ENCODE data around the gene FGD6. TPM values are rescaled to one million over a fixed set of nuclear protein-coding genes. Genes with fewer than 3 reads are reported as not detected.

The FGD6 gene
- total and polyA plus RNA-seq, 2 of the 4 experiments (the other 2 are of a cell fraction) = 2.6 to 9.5 TPM

DNA sequence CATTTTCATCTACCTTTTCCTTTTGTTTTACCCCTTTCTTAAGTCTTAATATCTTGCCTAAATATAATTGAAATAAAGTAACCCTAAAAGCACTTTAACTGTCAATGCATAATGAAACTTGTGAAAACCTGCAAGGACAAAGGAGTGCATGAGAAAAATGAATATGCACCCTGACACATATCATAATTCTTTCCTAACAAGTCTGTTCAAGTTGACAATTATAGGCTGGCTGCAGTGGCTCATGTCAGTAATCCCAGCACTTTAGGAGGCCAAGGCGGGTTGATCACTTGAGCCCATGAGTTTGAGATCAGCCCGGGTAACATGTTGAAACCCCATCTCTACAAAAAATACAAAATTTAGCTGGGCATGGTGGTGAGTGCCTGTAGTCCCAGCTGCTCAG, 65.4 kb downstream of the FGD6 start:
- Histone ChIP-seq H3K9ac (ENCODE audit: low read depth, low read length) (no peak overlapping the region), H2BK15ac (ENCODE audit: low read depth, low read length) (no peak overlapping the region), H3K9me3 (ENCODE audit: control insufficient read depth, insufficient read depth, low read length) (no peaks in the 10 kb centered on the region), H2AK5ac (ENCODE audit: low read depth, low read length) (no peak overlapping the region), H3K4ac (ENCODE audit: low read depth, low read length) (no peak overlapping the region), H3K27ac (ENCODE audit: insufficient read depth, low read length) (no peak overlapping the region), H2BK120ac (ENCODE audit: low read depth, low read length) (no peak overlapping the region), H3K4me2 (ENCODE audit: low read depth, low read length) (no peak overlapping the region), H4K8ac (ENCODE audit: low read depth in 2 of 2, low read length in 2 of 2) (no peak overlapping the region), H3K27me3 (ENCODE audit: control insufficient read depth, insufficient read depth, low read length) (no peaks in the 10 kb centered on the region), H4K5ac (ENCODE audit: low read depth, low read length) (no peak overlapping the region), H2AK9ac (replicated peaks; ENCODE audit: low read depth, low read length, poor library complexity) (no peak overlapping the region), H3K79me1 (ENCODE audit: low read depth in 1 of 2, low read length in 2 of 2) (no peaks in the 10 kb centered on the region), H3K4me3 (ENCODE audit: insufficient read depth, low read depth, low read length) (no peak overlapping the region), H3K9me1 (ENCODE audit: insufficient read depth, low read length) (no peaks in the 10 kb centered on the region), H3K4me1 (ENCODE audit: control insufficient read depth, insufficient read depth, low read length) (0 out of 2 replicates have a peak, but pooled peaks cover 1% of the 10 kb centered on the region), H3K23ac (ENCODE audit: low read depth, low read length) (no peak overlapping the region), H3K18ac (ENCODE audit: low read depth, low read length) (no peak overlapping the region), H2BK20ac (ENCODE audit: low read depth, low read length) (no peak overlapping the region), H3K36me3 (ENCODE audit: control insufficient read depth, insufficient read depth, low read length) (peaks cover 2% of the 10 kb centered on the region), H2AFZ (replicated peaks; ENCODE audit: low read length, poor library complexity) (no peak overlapping the region), H2BK5ac (ENCODE audit: low read depth, low read length, poor library complexity, severe bottlenecking) (no peak overlapping the region), H4K20me1 (ENCODE audit: insufficient read depth, low read length) (no peaks in the 10 kb centered on the region), H4K91ac (ENCODE audit: insufficient read depth, low read depth, low read length) (no peak overlapping the region), H3K56ac (ENCODE audit: extremely low read depth, insufficient read depth, low read length) (no peak overlapping the region), H3K14ac (replicated peaks; ENCODE audit: low read depth, low read length) (no peak overlapping the region)
- in situ Hi-C loops (cut with MboI; ENCODE audit: low sequenced_read_pairs) (no loop called here), dilution Hi-C loops (cut with HindIII; ENCODE audit: low sequenced_read_pairs, unreplicated experiment) (no loop called here), intact Hi-C loops (cut with micrococcal nuclease) (no loop called here)
- TF ChIP-seq, protein P1, sequence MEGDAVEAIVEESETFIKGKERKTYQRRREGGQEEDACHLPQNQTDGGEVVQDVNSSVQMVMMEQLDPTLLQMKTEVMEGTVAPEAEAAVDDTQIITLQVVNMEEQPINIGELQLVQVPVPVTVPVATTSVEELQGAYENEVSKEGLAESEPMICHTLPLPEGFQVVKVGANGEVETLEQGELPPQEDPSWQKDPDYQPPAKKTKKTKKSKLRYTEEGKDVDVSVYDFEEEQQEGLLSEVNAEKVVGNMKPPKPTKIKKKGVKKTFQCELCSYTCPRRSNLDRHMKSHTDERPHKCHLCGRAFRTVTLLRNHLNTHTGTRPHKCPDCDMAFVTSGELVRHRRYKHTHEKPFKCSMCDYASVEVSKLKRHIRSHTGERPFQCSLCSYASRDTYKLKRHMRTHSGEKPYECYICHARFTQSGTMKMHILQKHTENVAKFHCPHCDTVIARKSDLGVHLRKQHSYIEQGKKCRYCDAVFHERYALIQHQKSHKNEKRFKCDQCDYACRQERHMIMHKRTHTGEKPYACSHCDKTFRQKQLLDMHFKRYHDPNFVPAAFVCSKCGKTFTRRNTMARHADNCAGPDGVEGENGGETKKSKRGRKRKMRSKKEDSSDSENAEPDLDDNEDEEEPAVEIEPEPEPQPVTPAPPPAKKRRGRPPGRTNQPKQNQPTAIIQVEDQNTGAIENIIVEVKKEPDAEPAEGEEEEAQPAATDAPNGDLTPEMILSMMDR (conservative IDR thresholded peaks at IDR 0.05; ENCODE audit: low read depth, low read length) = no peak
- TF ChIP-seq RAD21 (IDR thresholded peaks at IDR 0.05; ENCODE audit: low read length) (no peak), RCOR1 (IDR thresholded peaks at IDR 0.05; ENCODE audit: insufficient replicate concordance, low read length) (no peak), MAZ (IDR thresholded peaks at IDR 0.05; ENCODE audit: borderline replicate concordance, low read depth, low read length) (no peak), CEBPB (IDR thresholded peaks at IDR 0.05; ENCODE audit: low read depth, low read length) (no peak), FOS (IDR thresholded peaks at IDR 0.05; ENCODE audit: low read depth, low read length) (no peak), RFX5 (IDR thresholded peaks at IDR 0.05; ENCODE audit: low read depth, low read length) (no peak), CHD1 (IDR thresholded peaks at IDR 0.05; ENCODE audit: low read depth, low read length) (no peak), MAFK (IDR thresholded peaks at IDR 0.05; ENCODE audit: low read depth, low read length) (no peak), POLR2A (IDR thresholded peaks at IDR 0.05; ENCODE audit: low read depth, low read length) (no peak), BHLHE40 (IDR thresholded peaks at IDR 0.05; ENCODE audit: low read depth, low read length) (no peak), USF2 (IDR thresholded peaks at IDR 0.05; ENCODE audit: low read depth, low read length) (no peak), MXI1 (IDR thresholded peaks at IDR 0.05; ENCODE audit: borderline replicate concordance, low read depth, low read length) (no peak), NFE2L2 (IDR thresholded peaks at IDR 0.05; ENCODE audit: low read depth, low read length) (no peak), SMC3 (IDR thresholded peaks at IDR 0.05; ENCODE audit: low read depth, low read length) (no peak)
- TF ChIP-seq, protein P2, sequence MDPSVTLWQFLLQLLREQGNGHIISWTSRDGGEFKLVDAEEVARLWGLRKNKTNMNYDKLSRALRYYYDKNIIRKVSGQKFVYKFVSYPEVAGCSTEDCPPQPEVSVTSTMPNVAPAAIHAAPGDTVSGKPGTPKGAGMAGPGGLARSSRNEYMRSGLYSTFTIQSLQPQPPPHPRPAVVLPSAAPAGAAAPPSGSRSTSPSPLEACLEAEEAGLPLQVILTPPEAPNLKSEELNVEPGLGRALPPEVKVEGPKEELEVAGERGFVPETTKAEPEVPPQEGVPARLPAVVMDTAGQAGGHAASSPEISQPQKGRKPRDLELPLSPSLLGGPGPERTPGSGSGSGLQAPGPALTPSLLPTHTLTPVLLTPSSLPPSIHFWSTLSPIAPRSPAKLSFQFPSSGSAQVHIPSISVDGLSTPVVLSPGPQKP (IDR thresholded peaks at IDR 0.05; ENCODE audit: borderline replicate concordance, low read depth, low read length) = no peak
- DNase-seq (no peak), ATAC-seq (ENCODE audit: low read depth) (no peak)
- ChIA-PET CTCF (no interaction called here), POLR2A (ENCODE audit: unreplicated experiment) (no interaction called here)
- no TSS peak for BruUV-seq (replicated peaks)
- WGBS, 2 experiments (ENCODE audit: extremely low coverage in 2 of 2, insufficient read length in 1 of 2) = no CpG with 5 or more reads among the region's 2 CpGs

All from IMR-90 (cell line).